GM19324 (cell line): ENCODE results near the gene ADSS1.

Source experiments
- ATAC-seq: cut with Tn5 transposase; IDR thresholded peaks from one replicate; pipeline ENCODE4 v1.9.1; 2021; ENCODE audit warnings: mild to moderate bottlenecking, moderate library complexity; ENCODE audit not compliant: unreplicated experiment, low FRiP score

ADSS1 gene

DNA sequence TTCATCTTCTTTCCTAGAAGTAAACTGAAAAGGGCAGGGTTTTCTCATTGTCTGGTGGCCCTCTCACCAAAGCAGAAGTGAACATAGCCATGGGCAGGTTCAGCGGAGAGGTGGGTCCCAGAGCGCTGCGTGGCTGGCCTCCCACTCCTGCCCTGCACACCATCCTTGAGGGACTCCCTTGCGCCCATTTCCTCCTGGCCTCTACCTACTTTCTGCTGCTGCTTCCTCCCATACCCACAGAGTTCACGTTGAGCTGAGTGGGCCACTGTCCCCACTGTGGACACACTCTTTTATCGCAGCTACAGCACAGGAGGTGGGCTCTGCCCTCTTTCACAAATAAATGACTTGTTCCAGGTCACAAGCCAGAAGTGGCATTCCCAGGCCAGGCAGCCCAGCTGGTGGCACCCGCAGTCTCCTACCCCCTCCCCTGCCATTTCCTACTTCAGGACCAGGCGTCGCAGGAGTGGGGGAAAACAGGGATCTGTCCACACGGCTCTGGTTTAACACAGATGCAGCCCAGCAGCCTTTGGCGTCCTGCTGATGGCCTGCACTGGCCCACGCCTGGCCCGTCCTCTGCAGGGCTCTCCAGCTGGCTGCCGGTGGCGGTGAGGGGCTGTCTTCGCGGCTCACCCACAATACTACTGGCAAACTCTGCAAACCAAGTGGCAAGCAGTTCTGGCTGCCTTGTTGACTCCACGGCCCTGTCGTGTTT, 33.8 kb downstream of the ADSS1 start:
- no peak for ATAC-seq

DNA sequence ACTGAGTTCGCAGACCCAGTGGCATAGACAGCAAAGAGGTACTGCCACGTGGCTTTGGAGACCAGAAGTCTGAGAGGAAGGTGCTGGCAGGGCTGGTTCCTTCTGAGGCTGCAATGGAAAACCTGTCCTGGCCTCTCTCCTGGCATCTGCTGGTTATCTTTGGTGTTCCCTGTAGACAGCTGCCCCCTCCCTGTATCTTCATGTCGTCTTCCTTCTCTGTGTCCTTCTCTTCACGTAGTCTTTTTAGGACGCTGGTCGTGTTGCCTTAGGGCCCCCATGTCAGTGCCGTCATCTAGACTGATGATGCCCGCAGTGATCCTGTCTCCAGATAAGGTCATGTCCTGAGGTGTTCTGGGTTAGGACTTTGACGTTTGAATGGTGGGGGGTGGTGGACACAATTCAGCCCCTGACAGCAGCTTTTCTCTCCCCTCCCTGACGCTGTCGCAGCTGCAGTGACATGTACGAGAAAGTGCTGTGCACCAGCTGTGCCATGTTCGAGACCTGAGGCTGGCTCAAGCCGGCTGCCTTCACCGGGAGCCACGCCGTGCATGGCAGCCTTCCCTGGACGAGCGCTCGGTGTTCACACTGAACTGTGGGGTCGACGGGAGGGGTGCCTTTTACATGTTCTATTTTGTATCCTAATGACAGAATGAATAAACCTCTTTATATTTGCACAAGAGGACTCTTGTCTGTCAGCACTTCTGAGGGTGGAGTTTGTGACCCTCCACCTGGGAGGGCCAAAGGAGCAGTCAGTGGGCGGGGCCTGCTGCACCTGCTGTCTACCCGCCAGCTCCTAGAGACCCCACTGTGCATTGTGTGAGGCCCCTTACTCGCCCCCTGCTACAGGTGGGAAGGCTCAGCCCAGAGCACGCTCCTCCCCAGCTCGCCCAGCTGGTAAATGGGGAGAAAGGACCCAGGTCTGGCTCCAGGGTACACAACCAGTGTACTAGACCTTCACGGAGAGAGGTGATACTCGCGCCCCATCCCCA, 35.2 kb downstream of the ADSS1 start:
- no peak for ATAC-seq

DNA sequence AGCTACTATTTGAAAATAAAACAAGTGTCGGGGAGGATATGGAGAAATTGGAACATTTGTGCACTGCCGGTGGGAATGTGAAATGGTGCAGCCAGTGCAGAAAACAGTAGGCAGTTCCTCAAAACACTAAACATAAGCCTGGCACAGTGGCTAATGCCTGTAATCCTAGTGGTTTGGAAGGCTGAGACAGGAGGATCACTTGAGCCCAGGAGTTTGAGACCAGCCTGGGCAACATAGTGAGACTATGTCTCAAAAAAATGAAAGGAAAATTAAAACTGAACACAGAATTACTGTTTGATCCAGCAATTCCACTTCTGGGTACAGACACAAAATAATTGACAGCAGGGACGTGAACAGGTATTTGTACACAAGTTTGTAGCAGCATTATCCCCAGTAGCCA, 41.5 kb downstream of the ADSS1 start:
- no peak for ATAC-seq

DNA sequence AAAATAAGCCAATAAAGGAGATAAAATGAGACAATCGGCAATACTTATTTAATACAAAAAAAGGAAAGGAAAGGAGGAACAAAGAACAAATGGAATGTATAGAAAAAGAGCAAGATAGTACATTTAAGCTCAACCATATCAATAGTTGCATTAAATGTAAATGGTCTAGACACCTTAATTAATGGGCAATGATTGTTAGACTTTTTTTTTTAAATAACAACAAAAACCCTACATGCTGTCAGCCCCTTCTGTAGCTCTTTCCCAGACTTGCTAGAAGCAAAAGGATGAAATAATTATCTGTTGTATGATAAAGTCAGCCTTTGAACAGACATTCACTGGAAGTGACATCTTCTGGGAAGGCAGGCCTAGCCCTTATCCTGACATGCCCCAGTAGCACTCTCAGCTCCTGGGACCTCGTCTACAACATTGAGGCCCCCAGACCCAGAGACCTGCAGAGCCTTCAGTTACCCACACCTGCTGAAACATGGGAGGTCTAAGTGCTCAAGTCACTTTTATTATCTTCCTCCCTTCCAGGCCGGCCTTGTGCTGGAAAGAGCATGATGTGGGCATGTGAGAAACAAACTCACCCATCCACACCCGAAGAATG, 42.3 kb downstream of the ADSS1 start:
- ATAC-seq: no peak

DNA sequence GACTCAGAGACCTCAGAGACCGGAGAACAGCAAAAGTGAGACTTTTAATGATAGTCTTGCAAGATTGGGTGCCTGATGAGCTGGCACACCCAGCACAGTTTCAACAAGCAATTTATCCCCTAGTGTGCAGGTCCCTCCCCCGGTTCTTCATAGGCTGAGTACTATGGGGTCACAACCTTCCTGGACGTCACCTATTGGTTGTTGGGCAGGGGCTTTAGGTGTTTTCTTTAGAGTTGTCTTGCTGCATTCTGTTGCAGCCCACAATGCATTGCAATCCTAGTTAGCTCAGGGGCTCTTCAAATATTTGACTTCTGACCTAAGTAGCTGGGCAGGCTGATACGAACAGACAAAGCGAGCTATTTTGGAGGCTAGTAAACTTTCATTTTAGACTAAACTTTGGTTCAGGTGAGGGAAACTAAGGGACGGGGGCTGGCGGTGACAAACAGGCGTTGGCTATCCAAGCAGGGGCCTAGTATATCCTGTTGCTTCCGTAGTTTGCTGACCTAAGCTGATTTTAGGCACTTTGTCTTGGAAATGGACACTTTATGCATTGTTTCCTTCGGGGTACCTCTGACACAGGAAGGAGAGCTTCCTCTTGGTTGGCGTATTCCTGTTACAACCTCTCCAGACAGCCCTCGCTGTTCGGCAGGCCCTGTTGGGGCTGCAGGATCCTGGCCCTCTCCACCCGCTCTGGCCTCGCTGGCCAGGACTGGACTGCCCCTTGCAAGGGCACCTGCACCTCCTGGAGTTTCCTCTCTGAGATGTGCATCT, 43.0 kb downstream of the ADSS1 start:
- no peak for ATAC-seq

DNA sequence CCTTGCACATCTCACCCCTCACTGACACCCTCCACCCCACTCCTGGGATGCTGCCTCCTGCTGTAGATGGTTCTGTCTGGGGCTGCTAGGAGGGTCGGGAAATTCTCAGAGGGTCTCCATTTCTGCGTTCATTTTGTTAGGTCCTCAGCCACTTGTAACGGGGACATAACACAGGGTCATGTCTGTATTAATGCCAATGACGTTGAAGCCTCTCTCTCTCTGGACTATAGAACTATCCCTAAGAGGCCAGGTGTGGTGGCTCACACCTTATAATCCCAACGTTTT, 43.5 kb downstream of the ADSS1 start:
- ATAC-seq: no peak

DNA sequence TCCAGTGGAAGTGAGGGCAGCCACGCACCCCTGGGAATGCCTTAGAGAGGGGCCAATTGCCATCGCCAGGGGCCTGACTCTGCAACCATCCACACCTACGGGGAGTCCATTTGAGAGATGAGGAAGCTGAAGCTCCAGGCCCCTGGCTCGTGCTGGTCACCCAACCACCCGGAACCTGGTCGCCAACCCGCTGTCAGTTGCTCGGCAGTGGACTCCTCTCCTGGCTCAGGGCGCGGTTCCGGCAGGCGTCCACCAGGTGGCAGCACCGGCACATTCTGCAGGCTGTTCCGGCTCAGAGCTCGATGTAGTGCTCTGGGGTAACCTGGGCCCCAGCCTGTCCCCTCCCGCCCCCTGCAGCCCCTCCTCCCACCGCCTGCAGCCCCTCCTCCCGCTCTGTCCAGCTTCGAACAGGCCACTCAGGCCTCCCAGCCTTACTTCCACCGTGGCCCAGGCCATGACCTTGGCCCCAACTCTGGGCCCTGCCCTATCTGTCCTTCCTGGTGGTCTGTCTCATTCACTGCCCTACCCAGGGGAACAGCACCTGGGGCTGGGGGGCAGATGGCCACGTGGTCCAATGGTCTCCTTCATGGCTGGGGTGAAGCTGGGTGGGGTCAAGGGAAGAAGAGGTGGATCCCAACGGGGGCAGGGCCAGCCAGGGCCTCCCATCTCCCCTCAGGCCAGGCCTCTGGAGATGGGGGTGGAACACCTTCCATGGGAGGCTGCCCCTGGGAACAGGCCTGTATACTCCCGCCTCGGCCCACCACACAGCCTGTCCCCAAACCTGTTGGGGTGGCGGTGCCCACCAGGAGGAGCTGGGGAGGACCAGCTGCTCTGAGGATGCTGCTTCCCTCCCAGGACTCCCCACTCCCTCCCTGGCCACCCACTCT, 44.7 kb downstream of the ADSS1 start:
- ATAC-seq: peak; percentile 50

DNA sequence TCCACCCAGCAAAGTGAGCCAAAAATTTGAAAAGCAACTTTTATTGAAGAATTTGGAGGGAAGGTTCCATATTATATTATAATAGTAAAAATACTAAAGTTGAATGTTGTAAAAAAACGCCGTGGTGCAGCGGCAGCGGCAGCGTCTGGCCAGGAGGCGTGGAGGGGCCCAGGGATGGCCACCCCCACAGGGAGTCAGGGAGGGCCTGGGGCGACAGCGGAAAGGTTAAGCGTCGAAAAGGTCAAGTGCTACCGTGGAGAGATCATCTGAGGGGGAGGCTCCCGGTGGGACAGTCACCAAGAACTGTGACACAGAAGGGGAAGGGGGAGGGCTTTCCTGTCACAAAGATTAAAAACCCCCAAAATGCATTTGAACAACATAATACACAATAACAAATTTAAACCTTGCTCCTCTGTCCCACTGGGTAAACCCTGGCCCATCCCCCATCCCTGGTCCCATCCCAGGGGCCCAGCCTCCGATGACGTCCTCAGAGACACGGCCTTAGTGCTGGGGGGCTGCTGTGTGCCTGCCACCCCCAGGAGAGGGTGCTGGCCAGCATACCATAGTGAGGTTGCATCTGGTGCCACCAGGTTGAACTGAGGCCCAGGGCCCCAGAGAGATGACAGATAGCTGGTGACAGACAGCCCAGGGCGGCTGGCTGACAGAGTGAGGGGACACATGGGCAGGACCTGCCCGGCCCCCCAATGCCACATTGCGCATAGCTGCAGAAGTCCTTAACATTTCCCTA, 45.5 kb downstream of the ADSS1 start:
- no peak for ATAC-seq

DNA sequence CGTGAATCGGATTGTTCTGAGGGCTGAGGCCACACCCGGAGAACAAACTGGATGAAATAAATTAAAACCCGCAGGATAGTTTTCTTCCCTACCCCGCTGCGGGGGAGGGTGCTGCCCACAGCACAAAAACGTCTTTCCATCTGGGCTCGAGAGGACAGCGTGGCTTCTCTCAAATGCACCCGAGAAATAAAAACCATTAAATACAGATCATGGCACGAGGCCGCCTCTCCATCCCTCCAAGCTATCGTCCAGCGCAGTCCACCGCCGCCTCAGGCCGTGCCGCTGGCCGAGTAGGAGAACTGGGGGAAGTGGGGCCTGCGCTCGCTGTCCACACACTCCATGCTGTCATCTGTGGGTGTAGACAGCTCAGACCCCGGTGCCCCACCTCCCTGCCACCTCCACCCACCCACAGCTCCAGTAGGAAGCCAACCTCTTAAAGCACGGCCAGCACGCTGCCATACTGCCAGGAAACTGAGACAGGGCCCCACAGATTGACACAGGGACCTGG, 46.1 kb downstream of the ADSS1 start:
- no peak for ATAC-seq

DNA sequence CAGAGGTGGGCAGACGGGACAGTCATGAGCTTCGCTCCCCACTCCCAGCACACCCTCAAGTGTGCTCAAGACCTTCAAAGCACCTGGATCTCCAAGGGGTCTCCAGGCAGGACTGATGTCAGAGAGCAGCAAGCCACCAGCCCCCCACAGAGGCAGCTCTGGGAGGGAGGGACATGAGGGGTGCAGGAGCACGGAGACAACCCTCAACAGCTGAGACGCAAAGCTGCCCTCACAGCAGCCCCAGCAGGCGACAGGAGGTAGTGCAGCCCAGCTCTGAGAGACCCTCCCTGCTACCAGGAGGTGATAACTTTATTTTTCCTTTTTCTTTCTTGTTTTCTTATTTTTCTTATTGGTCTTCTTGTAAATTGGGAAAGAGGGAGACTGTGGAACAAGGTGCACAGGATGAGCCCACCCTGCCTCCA, 46.8 kb downstream of the ADSS1 start:
- ATAC-seq: no peak

DNA sequence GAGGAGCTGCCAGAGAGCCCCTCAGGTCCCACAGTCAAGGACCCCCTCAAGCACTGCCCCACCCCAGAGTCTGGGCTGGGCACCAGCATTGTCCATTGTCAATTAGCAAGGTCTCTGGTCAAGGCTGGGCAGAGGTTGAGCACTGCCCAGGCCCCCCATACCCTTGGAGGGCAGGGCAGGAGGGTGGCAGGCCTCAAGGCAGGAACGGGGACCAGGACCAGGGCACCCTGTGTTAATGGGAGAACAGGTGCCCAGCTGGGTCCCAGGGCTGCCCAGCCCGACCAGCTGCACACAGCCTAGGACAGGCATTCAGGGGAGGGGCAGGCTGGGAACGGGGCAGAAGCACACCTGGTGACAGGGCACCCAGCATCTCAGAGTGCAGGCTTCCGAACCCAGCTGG, 47.3 kb downstream of the ADSS1 start:
- ATAC-seq: no peak

DNA sequence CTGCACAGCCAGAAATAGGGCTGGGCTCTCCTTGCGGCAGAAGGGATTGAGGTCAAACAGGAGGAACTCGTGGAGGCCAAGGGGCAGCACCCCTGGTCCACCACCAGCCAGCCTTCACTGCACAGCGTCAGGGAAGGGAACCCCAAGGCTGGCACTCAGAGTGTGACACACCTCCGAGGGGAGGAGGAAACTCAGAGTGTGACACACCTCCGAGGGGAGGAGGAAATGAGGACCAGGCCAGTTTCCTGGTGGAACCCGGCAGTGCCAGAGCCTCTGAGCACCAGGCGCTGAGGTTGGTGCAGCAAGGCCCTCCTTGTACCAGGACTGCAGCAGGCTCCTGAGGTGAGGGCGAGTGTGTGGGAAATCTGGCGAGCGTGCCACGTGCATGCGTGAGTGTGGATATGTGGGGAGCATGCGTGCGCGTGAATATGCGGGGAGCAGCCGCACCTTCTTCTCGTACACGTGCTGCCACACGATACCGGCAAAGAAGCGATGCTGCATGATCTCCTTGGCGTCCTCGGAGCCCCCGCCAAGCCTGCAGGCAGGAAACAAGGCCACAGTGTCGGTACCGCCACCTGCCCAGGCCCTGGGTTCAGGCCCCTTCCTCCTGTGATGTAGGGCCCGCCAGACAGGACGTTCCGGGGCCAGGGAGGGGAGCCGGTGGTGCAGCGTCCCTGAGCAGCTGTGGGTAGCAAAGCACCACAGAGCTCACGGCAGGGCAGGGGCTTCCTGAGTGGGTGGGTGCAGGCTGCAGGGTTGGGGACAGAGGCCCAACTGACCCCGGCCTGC, 48.1 kb downstream of the ADSS1 start:
- no peak for ATAC-seq

DNA sequence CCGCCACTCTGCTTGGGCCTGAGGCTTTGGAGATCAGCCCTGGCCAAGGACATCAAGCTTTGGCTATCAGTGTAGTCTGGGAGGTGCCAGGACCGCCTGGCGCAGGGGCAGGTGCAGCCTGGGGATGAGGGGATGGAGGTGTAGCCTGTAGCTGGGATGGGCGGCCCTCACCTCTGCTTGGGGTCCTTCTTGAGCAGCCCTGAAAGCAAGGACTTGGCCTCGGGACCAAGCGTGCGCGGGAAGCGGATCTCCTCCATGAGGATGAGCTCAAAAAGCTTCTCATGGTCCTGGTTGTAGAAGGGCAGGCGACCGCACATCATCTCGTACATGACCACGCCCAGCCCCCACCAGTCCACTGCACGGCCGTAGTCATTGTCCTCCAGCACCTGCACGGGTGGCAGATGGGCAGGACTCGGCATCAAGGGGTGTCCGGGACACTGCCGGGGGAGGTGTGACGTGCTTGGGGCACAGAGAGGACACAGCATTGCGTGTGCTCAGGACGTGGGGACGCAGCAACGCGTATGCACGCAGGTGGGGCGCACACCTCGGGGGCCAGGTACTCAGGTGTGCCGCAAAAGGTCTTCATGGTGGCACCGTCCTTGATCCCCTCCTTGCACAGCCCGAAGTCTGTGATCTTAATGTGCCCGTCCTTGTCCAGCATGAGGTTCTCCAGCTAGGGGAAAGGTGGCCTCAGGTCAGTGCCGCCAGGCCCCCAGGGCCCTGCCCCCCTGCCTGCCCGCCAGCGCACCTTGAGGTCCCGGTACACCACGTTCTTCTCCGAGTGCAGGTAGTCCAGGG, 48.9 kb downstream of the ADSS1 start:
- ATAC-seq: no peak

DNA sequence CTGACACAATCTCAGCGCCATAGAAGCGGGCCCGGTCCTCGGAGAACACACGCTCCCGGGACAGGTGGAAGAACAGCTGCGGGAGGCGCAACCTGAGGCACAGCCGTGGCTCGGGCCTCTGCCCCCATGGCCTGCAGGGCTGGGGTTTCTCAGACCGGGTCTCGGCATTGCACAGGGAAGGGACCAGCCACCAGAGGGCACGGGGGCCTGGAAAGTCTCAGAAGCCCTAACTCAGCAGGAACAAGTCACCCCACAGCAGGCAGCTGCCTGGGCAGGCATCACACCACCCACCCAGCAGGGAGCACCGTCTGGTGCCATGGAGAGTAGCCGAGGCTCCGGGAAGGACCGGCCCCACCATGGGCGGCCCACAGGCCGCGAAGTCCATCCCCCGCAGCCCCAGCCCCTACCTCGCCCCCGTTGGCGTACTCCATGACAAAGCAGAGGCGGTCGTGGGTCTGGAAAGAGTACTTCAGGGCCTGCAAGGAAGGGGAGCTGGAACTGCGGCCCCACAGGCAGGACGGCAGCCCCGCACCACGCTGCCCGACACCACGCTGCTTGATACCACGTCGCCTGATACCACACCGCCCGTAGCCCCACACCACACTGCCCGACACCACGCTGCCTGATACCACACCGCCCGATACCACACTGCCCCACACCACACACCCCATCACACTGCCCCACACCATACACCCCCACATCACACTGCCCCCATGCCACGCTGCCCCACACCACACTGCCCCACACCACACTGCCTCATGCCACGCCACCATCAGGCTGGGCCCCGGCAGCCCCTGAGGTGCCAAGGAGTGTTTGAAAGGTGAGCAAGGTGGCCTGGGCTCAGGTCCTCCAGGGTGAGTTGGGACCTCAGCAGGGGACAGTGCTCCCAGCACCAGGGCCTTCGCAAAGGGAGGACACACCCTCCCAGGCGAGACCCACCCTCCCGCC, 49.8 kb downstream of the ADSS1 start:
- no peak for ATAC-seq

DNA sequence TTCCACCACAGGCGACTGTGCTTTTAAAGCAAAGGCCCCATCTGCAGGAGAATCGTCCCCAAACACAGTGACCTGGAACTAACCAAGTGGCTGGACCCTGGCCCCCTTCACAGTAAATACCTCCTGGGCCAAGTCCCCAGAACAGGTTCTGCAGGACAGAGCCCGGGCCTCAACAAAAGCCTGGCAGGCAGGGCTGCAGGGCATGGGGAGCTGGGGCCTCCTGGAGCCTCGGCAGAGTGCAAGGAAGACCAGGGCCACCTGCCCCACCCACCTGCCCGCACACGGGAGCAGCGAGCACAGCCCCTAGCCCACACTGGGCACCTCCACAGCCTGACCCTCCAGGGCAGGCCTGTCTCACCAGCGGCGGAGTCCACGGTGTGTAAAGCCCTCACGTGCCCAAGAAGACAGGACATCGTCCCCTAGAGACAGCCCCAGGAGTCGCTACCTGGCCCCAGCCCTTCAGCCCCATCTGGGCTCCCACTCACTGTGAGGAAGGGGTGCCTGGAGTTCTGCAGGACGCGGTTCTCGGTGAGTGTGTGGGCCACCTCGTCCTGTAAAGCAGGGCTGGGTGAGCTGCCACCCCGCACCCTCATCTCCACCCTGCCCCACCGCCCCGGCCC, 50.5 kb downstream of the ADSS1 start:
- ATAC-seq: no peak

DNA sequence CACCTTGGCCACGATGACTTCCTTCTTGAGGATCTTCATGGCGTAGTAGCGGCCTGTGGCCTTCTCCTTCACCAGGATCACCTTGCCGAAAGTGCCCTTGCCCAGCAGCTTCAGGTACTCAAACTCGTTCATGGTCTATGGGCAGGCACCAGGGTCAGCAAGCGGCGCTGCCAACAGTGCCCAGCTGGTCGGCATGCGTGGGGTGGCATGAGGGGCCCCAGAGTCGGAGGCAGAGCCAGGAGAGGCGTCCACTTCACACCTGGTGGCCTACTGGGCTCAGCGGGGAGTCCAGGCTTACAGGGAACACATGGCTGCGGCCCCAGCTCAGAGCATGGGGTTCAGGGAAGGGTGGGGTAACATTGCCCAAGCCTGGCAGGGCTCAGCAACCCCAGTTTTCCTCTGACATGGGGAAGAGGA, 51.1 kb downstream of the ADSS1 start:
- no peak for ATAC-seq
